Measurements from ENCODE around the gene ARHGAP44.

Gene ARHGAP44

GRCh38 chr17:13005530-13005929 is 216.2 kb downstream of the ARHGAP44 start:
- no peak overlapping the region for H3K4me3 ChIP-seq (ENCODE audit: low read depth, low read length)
- TF ChIP-seq CTCF (IDR thresholded peaks at IDR 0.05; ENCODE audit: control insufficient read depth, extremely low read depth, insufficient read depth), result no peak
- no peak for DNase-seq (ENCODE audit: low read depth)

GRCh38 chr17:13008461-13008860 is 219.2 kb downstream of the ARHGAP44 start:
- no peak for DNase-seq (ENCODE audit: low read depth)
- no peak overlapping the region for H3K4me3 ChIP-seq (ENCODE audit: low read depth, low read length)
- no peak for TF ChIP-seq CTCF (IDR thresholded peaks at IDR 0.05; ENCODE audit: control insufficient read depth, extremely low read depth, insufficient read depth)

GRCh38 chr17:13010959-13011358 is 221.7 kb downstream of the ARHGAP44 start:
- DNase-seq (ENCODE audit: low read depth), result no peak
- no peak for TF ChIP-seq CTCF (IDR thresholded peaks at IDR 0.05; ENCODE audit: control insufficient read depth, extremely low read depth, insufficient read depth)
- no peak overlapping the region for H3K4me3 ChIP-seq (ENCODE audit: low read depth, low read length)

GRCh38 chr17:13014801-13015200 is 225.5 kb downstream of the ARHGAP44 start:
- no peak for TF ChIP-seq CTCF (IDR thresholded peaks at IDR 0.05; ENCODE audit: control insufficient read depth, extremely low read depth, insufficient read depth)
- H3K4me3 ChIP-seq (ENCODE audit: low read depth, low read length), result no peak overlapping the region
- DNase-seq (ENCODE audit: low read depth), result no peak

GRCh38 chr17:13016881-13017654 is 227.8 kb downstream of the ARHGAP44 start:
- no peak for DNase-seq (ENCODE audit: low read depth)
- no peak for TF ChIP-seq CTCF (IDR thresholded peaks at IDR 0.05; ENCODE audit: control insufficient read depth, extremely low read depth, insufficient read depth)
- peak overlapping the region; percentile 84 for H3K4me3 ChIP-seq (ENCODE audit: low read depth, low read length)

- peak within 1 kb of the TSS; percentile 84 for H3K4me3 ChIP-seq (ENCODE audit: low read depth, low read length)
- TF ChIP-seq CTCF (IDR thresholded peaks at IDR 0.05; ENCODE audit: control insufficient read depth, extremely low read depth, insufficient read depth), result 0 out of 2 replicates have a peak, but pooled peaks have one; percentile 1
- DNase-seq (ENCODE audit: low read depth), result peak; percentile 97
Observed at GRCh38 chr17:13017655-13018459, 228.6 kb downstream of the ARHGAP44 start, which contains the start of gene ELAC2. TSS of gene ELAC2 (minus strand) at chr17:13018027. CDS start at chr17:13017947, 80 bp downstream.
